Measurements from ENCODE around the gene CHPF2.
A peak's percentile ranks its signal among the peaks of the same experiment; 100 is the strongest.

Gene CHPF2

GRCh38 chr7:151232091-151232916 lies at the start of gene CHPF2:
Gene CHPF2, plus strand, starts transcription at chr7:151232483. Its CDS starts 1,529 bp downstream, at chr7:151234012.
- H3K36me3 ChIP-seq (ENCODE audit: control insufficient read depth, insufficient read depth, low read length, severe bottlenecking), result peaks cover 33% of the 10 kb centered on the region
- H3K4me1 ChIP-seq (ENCODE audit: control insufficient read depth, insufficient read depth, low read length), result peaks cover 28% of the 10 kb centered on the region
- H3K4me3 ChIP-seq (ENCODE audit: low read length), result peak within 1 kb of the TSS; percentile 99
- DNase-seq (ENCODE audit: low read depth), result peak; percentile 96
- no peaks in the 10 kb centered on the region for H3K27me3 ChIP-seq (replicated peaks; ENCODE audit: control insufficient read depth, insufficient read depth, low read length)
- peak within 1 kb of the TSS; percentile 99 for H3K9ac ChIP-seq (ENCODE audit: low read length)
- H3K9me3 ChIP-seq (ENCODE audit: control insufficient read depth, low read length), result no peaks in the 10 kb centered on the region

- Histone ChIP-seq H3K9me3 (ENCODE audit: control insufficient read depth, low read length) (peaks cover 6% of the 10 kb centered on the region), H3K27me3 (replicated peaks; ENCODE audit: control insufficient read depth, insufficient read depth, low read length) (peaks cover 66% of the 10 kb centered on the region), H3K9ac (ENCODE audit: low read length) (no peak overlapping the region), H3K36me3 (ENCODE audit: control insufficient read depth, insufficient read depth, low read length, severe bottlenecking) (no peaks in the 10 kb centered on the region), H3K4me1 (ENCODE audit: control insufficient read depth, insufficient read depth, low read length) (no peaks in the 10 kb centered on the region), H3K4me3 (ENCODE audit: low read length) (no peak overlapping the region)
- DNase-seq (ENCODE audit: low read depth), result no peak
Observed at GRCh38 chr7:151185762-151186639, 46.3 kb upstream of the CHPF2 start.

DNA sequence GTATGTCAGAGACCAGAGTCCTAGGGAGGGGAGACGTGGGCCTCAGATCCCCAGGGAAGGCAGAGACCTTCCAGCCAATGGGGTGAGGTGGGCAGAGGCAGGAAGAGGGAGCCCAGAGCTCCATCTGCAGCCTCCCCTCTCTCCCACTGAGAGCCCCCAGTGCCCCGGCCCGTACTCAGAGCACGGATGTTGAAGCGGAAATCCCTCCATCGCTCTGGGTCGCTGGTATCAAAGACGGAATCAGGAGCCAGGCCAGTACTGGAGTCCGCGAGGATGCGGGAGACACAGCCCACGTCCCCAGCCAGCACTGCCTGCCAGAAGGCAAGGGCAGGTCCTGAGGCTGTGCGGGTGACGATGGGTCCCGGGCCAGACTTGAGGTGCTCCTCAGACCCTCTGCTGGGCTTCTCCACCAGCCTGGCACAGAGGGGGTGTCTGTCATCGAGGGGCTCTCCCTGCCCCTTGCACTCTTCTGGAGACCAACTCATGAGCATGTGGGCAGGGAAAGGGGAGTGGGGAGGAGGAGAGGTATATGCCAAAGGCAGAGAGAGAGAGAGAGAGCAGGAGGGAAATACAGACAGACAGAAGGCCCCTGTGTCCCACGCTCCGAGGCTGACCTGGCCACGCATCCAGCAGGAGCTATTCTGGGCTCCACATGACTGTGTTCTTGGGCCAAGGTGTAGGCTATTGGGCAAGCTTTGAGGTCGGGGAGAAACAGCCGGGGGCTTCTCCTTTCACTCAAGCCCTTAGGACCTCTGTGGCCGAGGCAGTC lies 45.5 kb upstream of the CHPF2 start, which contains the start of gene ASB10:
Gene ASB10 (minus strand): TSS at position 611 of the 769 bp plus-strand sequence. CDS start 120 bp downstream, at position 491.
- no peak within 1 kb of the TSS for H3K4me3 ChIP-seq (ENCODE audit: low read length)
- H3K27me3 ChIP-seq (replicated peaks; ENCODE audit: control insufficient read depth, insufficient read depth, low read length), result peaks cover 66% of the 10 kb centered on the region

DNA sequence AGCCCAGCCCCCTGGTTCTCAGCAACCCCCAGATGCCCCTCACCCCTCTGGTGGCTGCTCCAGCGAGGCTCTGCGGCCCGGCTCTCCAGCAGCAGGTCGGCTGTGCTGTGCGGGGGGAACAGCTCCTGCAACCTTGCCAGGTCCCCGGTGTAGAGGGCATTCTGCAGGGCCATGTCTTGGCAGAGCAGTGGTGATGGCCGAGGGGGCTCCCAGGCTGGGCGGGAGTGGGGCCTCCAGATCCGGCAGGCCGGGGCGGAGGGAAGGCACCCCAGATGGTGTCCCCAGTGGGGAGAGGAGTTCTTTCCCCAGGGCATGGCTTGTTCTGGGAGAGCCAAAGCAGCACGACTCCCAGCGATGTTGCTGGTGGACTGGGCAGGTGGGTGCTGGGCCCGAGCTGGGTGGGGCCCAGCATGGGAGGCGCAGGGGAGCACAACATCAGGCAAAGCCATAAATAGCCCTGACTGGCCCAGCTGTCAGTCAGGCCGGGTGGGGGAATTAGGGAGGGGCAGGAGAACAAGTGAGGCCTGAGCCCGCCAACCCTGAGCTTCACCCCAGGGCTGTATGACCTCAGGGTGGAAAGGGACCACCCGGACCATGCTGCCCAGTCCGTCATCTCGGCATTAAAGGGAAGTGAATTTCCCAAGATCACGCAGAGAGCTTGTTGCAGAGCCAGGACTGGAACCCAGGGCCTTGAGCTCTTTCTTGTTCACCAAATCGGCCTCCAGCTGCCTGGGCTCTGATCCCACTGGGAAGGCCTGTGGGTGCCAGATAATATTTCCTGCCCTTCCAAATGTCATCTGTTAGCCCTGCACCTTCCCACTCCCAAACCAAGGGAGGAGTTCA lies 44.7 kb upstream of the CHPF2 start:
- H3K9me3 ChIP-seq (ENCODE audit: control insufficient read depth, low read length), result peaks cover 6% of the 10 kb centered on the region
- H3K36me3 ChIP-seq (ENCODE audit: control insufficient read depth, insufficient read depth, low read length, severe bottlenecking), result no peaks in the 10 kb centered on the region
- peaks cover 66% of the 10 kb centered on the region for H3K27me3 ChIP-seq (replicated peaks; ENCODE audit: control insufficient read depth, insufficient read depth, low read length)
- H3K4me3 ChIP-seq (ENCODE audit: low read length), result no peak overlapping the region
- no peaks in the 10 kb centered on the region for H3K4me1 ChIP-seq (ENCODE audit: control insufficient read depth, insufficient read depth, low read length)
- H3K9ac ChIP-seq (ENCODE audit: low read length), result no peak overlapping the region
- no peak for DNase-seq (ENCODE audit: low read depth)

More for the DNA sequence above, 45.5 kb upstream of the CHPF2 start, which contains the start of gene ASB10:
- Histone ChIP-seq H3K9ac (ENCODE audit: low read length) (no peak within 1 kb of the TSS), H3K9me3 (ENCODE audit: control insufficient read depth, low read length) (peaks cover 6% of the 10 kb centered on the region), H3K4me1 (ENCODE audit: control insufficient read depth, insufficient read depth, low read length) (no peaks in the 10 kb centered on the region), H3K36me3 (ENCODE audit: control insufficient read depth, insufficient read depth, low read length, severe bottlenecking) (no peaks in the 10 kb centered on the region)
- no peak for DNase-seq (ENCODE audit: low read depth)

DNA sequence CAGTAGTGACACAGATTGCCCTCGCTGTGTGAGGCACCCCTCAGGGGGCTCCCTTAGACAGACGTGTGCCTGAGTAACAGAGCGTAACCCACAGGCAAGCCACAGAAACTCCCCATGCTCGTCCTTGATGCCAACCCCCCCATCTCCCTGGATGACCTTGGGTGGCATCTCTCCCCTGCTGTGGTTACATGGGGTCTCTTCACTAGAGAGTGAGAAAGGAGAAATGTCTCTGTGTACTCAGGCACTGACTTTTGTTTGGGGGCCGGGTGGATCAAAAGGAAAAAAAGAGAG lies 44.1 kb upstream of the CHPF2 start:
- H3K27me3 ChIP-seq (replicated peaks; ENCODE audit: control insufficient read depth, insufficient read depth, low read length), result peaks cover 66% of the 10 kb centered on the region

DNA sequence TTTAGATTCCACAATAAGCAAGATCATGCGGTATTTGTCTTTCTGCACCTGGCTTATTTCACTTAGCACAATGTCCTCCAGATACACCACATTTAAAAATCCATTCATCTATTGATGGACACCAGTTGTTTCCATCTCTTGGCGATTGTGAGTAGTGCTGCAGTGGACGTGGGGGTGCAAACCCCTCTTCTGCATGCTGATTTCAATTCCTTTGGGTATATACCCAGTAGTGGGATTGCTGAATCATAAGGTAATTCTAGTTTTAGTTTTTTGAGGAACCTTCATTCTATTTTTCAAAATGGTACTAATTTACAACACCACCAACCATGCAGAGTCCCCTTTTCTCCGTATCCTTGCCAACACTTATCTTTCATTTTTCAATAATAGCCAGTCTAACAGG lies 43.2 kb upstream of the CHPF2 start:
- no peak overlapping the region for H3K4me3 ChIP-seq (ENCODE audit: low read length)
- no peaks in the 10 kb centered on the region for H3K4me1 ChIP-seq (ENCODE audit: control insufficient read depth, insufficient read depth, low read length)
- H3K9ac ChIP-seq (ENCODE audit: low read length), result no peak overlapping the region

More for the DNA sequence above, 44.1 kb upstream of the CHPF2 start:
- Histone ChIP-seq H3K4me3 (ENCODE audit: low read length) (no peak overlapping the region), H3K9ac (ENCODE audit: low read length) (no peak overlapping the region), H3K9me3 (ENCODE audit: control insufficient read depth, low read length) (peaks cover 6% of the 10 kb centered on the region), H3K36me3 (ENCODE audit: control insufficient read depth, insufficient read depth, low read length, severe bottlenecking) (no peaks in the 10 kb centered on the region), H3K4me1 (ENCODE audit: control insufficient read depth, insufficient read depth, low read length) (no peaks in the 10 kb centered on the region)
- no peak for DNase-seq (ENCODE audit: low read depth)

GRCh38 chr7:151191544-151191943 lies 40.7 kb upstream of the CHPF2 start:
- DNase-seq (ENCODE audit: low read depth), result no peak
- H3K9ac ChIP-seq (ENCODE audit: low read length), result no peak overlapping the region
- H3K9me3 ChIP-seq (ENCODE audit: control insufficient read depth, low read length), result peaks cover 6% of the 10 kb centered on the region
- peaks cover 77% of the 10 kb centered on the region for H3K27me3 ChIP-seq (replicated peaks; ENCODE audit: control insufficient read depth, insufficient read depth, low read length)
- no peaks in the 10 kb centered on the region for H3K36me3 ChIP-seq (ENCODE audit: control insufficient read depth, insufficient read depth, low read length, severe bottlenecking)
- H3K4me3 ChIP-seq (ENCODE audit: low read length), result no peak overlapping the region
- H3K4me1 ChIP-seq (ENCODE audit: control insufficient read depth, insufficient read depth, low read length), result no peaks in the 10 kb centered on the region

More for the DNA sequence above, 43.2 kb upstream of the CHPF2 start:
- H3K36me3 ChIP-seq (ENCODE audit: control insufficient read depth, insufficient read depth, low read length, severe bottlenecking), result no peaks in the 10 kb centered on the region
- DNase-seq (ENCODE audit: low read depth), result no peak
- H3K9me3 ChIP-seq (ENCODE audit: control insufficient read depth, low read length), result peaks cover 6% of the 10 kb centered on the region
- H3K27me3 ChIP-seq (replicated peaks; ENCODE audit: control insufficient read depth, insufficient read depth, low read length), result peaks cover 70% of the 10 kb centered on the region

GRCh38 chr7:151192002-151192539 lies 40.2 kb upstream of the CHPF2 start:
- peaks cover 77% of the 10 kb centered on the region for H3K27me3 ChIP-seq (replicated peaks; ENCODE audit: control insufficient read depth, insufficient read depth, low read length)
- H3K4me1 ChIP-seq (ENCODE audit: control insufficient read depth, insufficient read depth, low read length), result no peaks in the 10 kb centered on the region
- peaks cover 6% of the 10 kb centered on the region for H3K9me3 ChIP-seq (ENCODE audit: control insufficient read depth, low read length)
- DNase-seq (ENCODE audit: low read depth), result no peak
- H3K4me3 ChIP-seq (ENCODE audit: low read length), result no peak overlapping the region
- no peaks in the 10 kb centered on the region for H3K36me3 ChIP-seq (ENCODE audit: control insufficient read depth, insufficient read depth, low read length, severe bottlenecking)
- no peak overlapping the region for H3K9ac ChIP-seq (ENCODE audit: low read length)

DNA sequence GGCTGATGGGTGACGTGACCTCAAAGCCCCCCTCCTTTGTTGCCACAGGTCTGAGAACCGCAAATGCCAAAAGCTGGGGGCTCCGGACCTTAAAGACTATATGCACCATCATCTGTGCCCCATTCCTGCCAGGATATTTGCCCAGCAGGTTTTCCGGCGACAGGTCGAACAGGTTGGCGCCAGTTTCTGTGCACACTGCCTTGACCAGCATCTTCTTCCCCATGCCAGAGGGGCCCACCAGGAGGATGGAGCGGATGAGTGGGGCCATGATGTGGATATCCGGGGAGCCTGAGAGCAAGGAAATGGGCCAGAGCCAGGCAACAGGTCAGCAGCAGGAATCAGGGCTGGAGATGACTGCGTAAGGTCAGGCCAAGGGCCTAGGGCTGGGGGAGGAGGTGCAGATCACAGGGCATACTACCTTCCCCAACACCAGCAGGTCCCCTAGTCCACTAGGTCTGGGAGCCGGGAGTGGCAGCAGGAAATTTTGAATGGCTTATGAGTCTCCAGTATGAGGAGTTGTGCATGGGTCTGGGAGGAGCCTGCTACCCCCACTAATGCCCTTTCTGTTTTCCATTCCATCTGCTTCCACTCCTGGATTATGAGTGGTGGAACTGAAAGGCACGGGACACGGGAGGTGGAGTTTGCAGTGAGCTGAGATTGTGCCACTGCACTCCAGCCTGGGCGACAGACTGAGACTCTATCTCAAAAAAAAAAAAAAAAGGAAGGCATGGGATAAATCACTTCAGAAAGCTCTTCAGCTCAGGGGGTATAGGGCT lies 38.9 kb upstream of the CHPF2 start:
- peaks cover 81% of the 10 kb centered on the region for H3K27me3 ChIP-seq (replicated peaks; ENCODE audit: control insufficient read depth, insufficient read depth, low read length)
- H3K4me1 ChIP-seq (ENCODE audit: control insufficient read depth, insufficient read depth, low read length), result no peaks in the 10 kb centered on the region
- H3K9me3 ChIP-seq (ENCODE audit: control insufficient read depth, low read length), result peaks cover 6% of the 10 kb centered on the region
- H3K9ac ChIP-seq (ENCODE audit: low read length), result no peak overlapping the region
- no peak overlapping the region for H3K4me3 ChIP-seq (ENCODE audit: low read length)
- no peak for DNase-seq (ENCODE audit: low read depth)
- no peaks in the 10 kb centered on the region for H3K36me3 ChIP-seq (ENCODE audit: control insufficient read depth, insufficient read depth, low read length, severe bottlenecking)
